HepG2 (cell line): Measurements from ENCODE around the gene ZBTB2. TPM values are rescaled to one million over a fixed set of nuclear protein-coding genes. Genes with fewer than 3 reads are reported as not detected.

Source experiments
- ASH2L ChIP-seq: fragments of 300-600, 200-600 bp; sonication (generic); IDR thresholded peaks from 2 replicates; pipeline ENCODE4 v1.7.0; 2017; ENCODE audit warnings: low read depth, mild to moderate bottlenecking, moderate library complexity, mixed read lengths, low read length; ENCODE audit not compliant: insufficient read length
- GATA4 ChIP-seq: sonication (generic); IDR thresholded peaks from 2 replicates; pipeline ENCODE4 v1.6.1; 2016; ENCODE audit warnings: antibody characterized with exemption, low read depth, borderline replicate concordance
- HNF4G ChIP-seq, 2 experiments: sonication (generic) in 1 of 2; formaldehyde crosslinking in 1 of 2; IDR thresholded peaks; 2 replicates each; pipeline versions ENCODE4 v1.4.0 to v1.6.1; 2011 to 2020; ENCODE audit warnings: borderline replicate concordance in 2 of 2, low read depth in 2 of 2, mild to moderate bottlenecking in 2 of 2, low read length in 1 of 2, missing genetic modification reagents in 1 of 2, moderate library complexity in 1 of 2
- KAT8 ChIP-seq: IDR thresholded peaks from 2 replicates; pipeline ENCODE4 v1.6.1; 2016; ENCODE audit warnings: missing genetic modification reagents, missing compliant biosample characterization
- NAIF1 ChIP-seq: sonication (generic); formaldehyde crosslinking; IDR thresholded peaks from 2 replicates; pipeline ENCODE4 v1.5.0; 2020; ENCODE audit warnings: mild to moderate bottlenecking, missing genetic modification reagents, borderline replicate concordance
- PTBP1 ChIP-seq: fragments of 200-400 bp; formaldehyde crosslinking; IDR thresholded peaks from 2 replicates; pipeline ENCODE4 v1.6.1; 2018; ENCODE audit warnings: low read length, low read depth; ENCODE audit not compliant: poor library complexity, severe bottlenecking
- RERE ChIP-seq: IDR thresholded peaks from 2 replicates; pipeline ENCODE4 v1.6.1; 2016; ENCODE audit warnings: low read depth, missing genetic modification reagents, missing compliant biosample characterization
- SIX1 ChIP-seq: sonication (generic); formaldehyde crosslinking; IDR thresholded peaks from 2 replicates; pipeline ENCODE4 v1.4.0; 2020; ENCODE audit warnings: missing genetic modification reagents, borderline replicate concordance
- SNRNP70 ChIP-seq: fragments of 200-400 bp; formaldehyde crosslinking; IDR thresholded peaks from 2 replicates; pipeline ENCODE4 v1.6.1; 2017; ENCODE audit warnings: mild to moderate bottlenecking, low read depth, low read length, moderate library complexity
- TMF1 ChIP-seq: sonication (generic); formaldehyde crosslinking; IDR thresholded peaks from 2 replicates; pipeline ENCODE4 v1.8.1; 2022; ENCODE audit warnings: low read depth, missing genetic modification reagents
- ZFY ChIP-seq: sonication (generic); formaldehyde crosslinking; IDR thresholded peaks from 2 replicates; pipeline ENCODE4 v1.4.0; 2020; ENCODE audit warnings: missing genetic modification reagents
- ZNF33A ChIP-seq: sonication (generic); formaldehyde crosslinking; IDR thresholded peaks from 2 replicates; pipeline ENCODE4 v1.5.1; 2020; ENCODE audit warnings: missing genetic modification reagents, mild to moderate bottlenecking, moderate library complexity, borderline replicate concordance
- ZNF44 ChIP-seq: sonication (generic); formaldehyde crosslinking; IDR thresholded peaks from 2 replicates; pipeline ENCODE4 v1.5.1; 2020; ENCODE audit warnings: mild to moderate bottlenecking, missing genetic modification reagents
- ZNF451 ChIP-seq: sonication (generic); formaldehyde crosslinking; IDR thresholded peaks from 2 replicates; pipeline ENCODE4 v1.5.0; 2020; ENCODE audit warnings: mild to moderate bottlenecking, missing genetic modification reagents
- ZNF512 ChIP-seq: sonication (generic); formaldehyde crosslinking; IDR thresholded peaks from 2 replicates; pipeline ENCODE4 v1.4.0; 2020; ENCODE audit warnings: mild to moderate bottlenecking, missing genetic modification reagents
- ZNF557 ChIP-seq: sonication (generic); formaldehyde crosslinking; IDR thresholded peaks from 2 replicates; pipeline ENCODE4 v1.4.0; 2020; ENCODE audit warnings: missing genetic modification reagents
- ZNF710 ChIP-seq: sonication (generic); formaldehyde crosslinking; IDR thresholded peaks from 2 replicates; pipeline ENCODE4 v1.5.0; 2020; ENCODE audit warnings: mild to moderate bottlenecking, missing genetic modification reagents, borderline replicate concordance
- ZNF777 ChIP-seq: sonication (generic); formaldehyde crosslinking; IDR thresholded peaks from 2 replicates; pipeline ENCODE4 v1.4.0; 2020; ENCODE audit warnings: missing genetic modification reagents
- polyA plus RNA-seq, 8 experiments: library from polyadenylated mRNA; depleted of rRNA in 3 of 8; stranded (reverse) in 7 of 8; unstranded in 1 of 8; fragments of >200 nt; fragmentation: Illumina TruSeq in 4 of 8; extraction: Trizol in 4 of 8; gene quantifications; 2 replicates each; pipeline versions ENCODE4 v1.2.1 to v1.2.3, GENCODE V29; 2011 to 2016; ENCODE audit warnings: low read depth in 4 of 8, missing spikeins in 1 of 8, mixed read lengths in 1 of 8; ENCODE audit not compliant: insufficient read depth in 1 of 8
- total RNA-seq, 5 experiments: library from RNA; depleted of rRNA; stranded (reverse); fragments of >200 nt; fragmentation: Illumina TruSeq; extraction: Trizol; gene quantifications; 2 replicates each; pipeline ENCODE4 v1.2.3, GENCODE V29; 2016; ENCODE audit warnings: low read depth in 1 of 5

ZBTB2 gene
- total and polyA plus RNA-seq, 2 of the 13 experiments (the other 11 are each of a cell fraction or from before 2014, with no cell fraction given), result 15.4 to 22.8 TPM

GRCh38 chr6:151391471-151392413 is at the start of gene ZBTB2 (continued):
- no peak for TF ChIP-seq ZNF512
- TF ChIP-seq PTBP1, result no peak
- TF ChIP-seq ZFY (CRISPR knock-in tag), result peak; percentile 48
- no peak for TF ChIP-seq SNRNP70
- TF ChIP-seq ZNF44 (CRISPR knock-in tag), result 0 out of 2 replicates have a peak, but pooled peaks have one; percentile 24
- no peak for TF ChIP-seq ZNF33A
- no peak for TF ChIP-seq HNF4G (IDR thresholded peaks at IDR 0.05; ENCODE audit: borderline replicate concordance, low read depth, low read length)
- TF ChIP-seq HNF4G (CRISPR knock-in tag; IDR thresholded peaks at IDR 0.05; ENCODE audit: borderline replicate concordance, low read depth), result no peak; the same call in 1 of the 2 replicates
- TF ChIP-seq NAIF1 (CRISPR knock-in tag), result no peak
- TF ChIP-seq ZNF451 (CRISPR knock-in tag), result peak; percentile 70; the same call in 1 of the 2 replicates
- TF ChIP-seq ZNF557 (CRISPR knock-in tag), result 0 out of 2 replicates have a peak, but pooled peaks have one; percentile 21
- no peak for TF ChIP-seq ZNF777
- no peak for TF ChIP-seq ZNF710
- peak; percentile 29 for TF ChIP-seq ASH2L
- TF ChIP-seq RERE (CRISPR knock-in tag), result no peak
- no peak for TF ChIP-seq SIX1 (CRISPR knock-in tag)
- TF ChIP-seq TMF1 (CRISPR knock-in tag), result no peak
- TF ChIP-seq GATA4, result no peak
- TF ChIP-seq KAT8 (CRISPR knock-in tag), result peak; percentile 40; the same call in 1 of the 2 replicates
